Psoas muscle (tissue), 8 donors: ENCODE data around the gene CC2D2B. TPM values are rescaled to one million over a fixed set of nuclear protein-coding genes. Genes with fewer than 3 reads are reported as not detected.

Source experiments
- ATAC-seq, 4 donors: fragments of 200-7000 bp; cut with Tn5 transposase; one replicate each; pipeline ENCODE4 v1.9.1; 2020; ENCODE audit warnings: moderate library complexity in 3 of 4, mild to moderate bottlenecking in 2 of 4
- DNase-seq, 2 donors: peaks; one replicate each; pipeline ENCODE4 v3.0.0-alpha.2; 2020
- H3K27ac ChIP-seq: fragments of 200-600 bp; one replicate; pipeline ENCODE4 v1.8.0; 2022
- H3K27me3 ChIP-seq, 3 donors: fragments of 200-600 bp in 1 of 3; one replicate each; pipeline versions ENCODE4 v1.6.1 to v1.8.0; 2013 to 2022; ENCODE audit warnings: low read length in 2 of 3, mild to moderate bottlenecking in 2 of 3, moderate library complexity in 1 of 3; ENCODE audit not compliant: insufficient read depth in 3 of 3
- H3K36me3 ChIP-seq, 2 donors: fragments of 200-600 bp in 1 of 2; one replicate each; pipeline versions ENCODE4 v1.6.1 to v1.8.0; 2013 to 2022; ENCODE audit warnings: low read depth in 1 of 2, mild to moderate bottlenecking in 1 of 2, moderate library complexity in 1 of 2; ENCODE audit not compliant: insufficient read depth in 1 of 2
- H3K4me1 ChIP-seq: fragments of 200-600 bp; one replicate; pipeline ENCODE4 v1.8.0; 2022
- H3K4me3 ChIP-seq: fragments of 200-600 bp; one replicate; pipeline ENCODE4 v1.8.0; 2022; ENCODE audit warnings: mild to moderate bottlenecking
- H3K9me3 ChIP-seq: fragments of 200-600 bp; one replicate; pipeline ENCODE4 v1.8.0; 2022
- WGBS, 3 donors: extraction: QIAGEN DNeasy Blood & Tissue Kit; methylation state at CpG; one replicate each; pipeline versions ENCODE4 v1.1.6 to v1.1.7; 2013; 5-methylcytosine and 5-hydroxymethylcytosine counted together
- intact Hi-C, 2 donors: fragments of 100-400 bp; cut with DNase I; formaldehyde crosslinking; loops; one replicate each; pipeline versions ENCODE4 v1.11.0 to v1.14.2; 2022
- polyA plus RNA-seq, 3 donors: library from polyadenylated mRNA; stranded (reverse); fragments of 200-250 nt; gene quantifications; one replicate each; pipeline ENCODE4 v1.2.3, GENCODE V29; 2013
- total RNA-seq, 4 donors: library from RNA; stranded (reverse); fragmentation: NEBNext Ultra II Directional in 2 of 4; extraction: Animal tissue kit (Norgen Biotek cat#: 25700) in 2 of 4; gene quantifications; one replicate each; pipeline versions ENCODE4 v1.2.1 to v1.2.4, GENCODE V29; 2021 to 2023
- TF ChIP-seq, protein P1 (sequence below): fragments of 200-600 bp; IDR thresholded peaks from one replicate; pipeline ENCODE4 v1.8.0; 2022; ENCODE audit warnings: antibody characterized with exemption
- donor health status: healthy with polysubstance abuse.
- donor health status: DM: no; HTN: no; CAD: no; lungs with moderate emphysema.
- donor health status: Bipolar disorder and iron deficiency.
- donor health status: healthy.
- donor health status: DM: yes; HTN: yes; CAD: no.
- donor health status: DM: no; HTN: no; CAD: no.
- donor health status: DM: no; HTN: no; CAD: no.
- donor health status: DM: yes; HTN: yes; CAD: no.

Gene CC2D2B
- total and polyA plus RNA-seq, 7 donors: 0.07 to 0.32 (median 0.18) TPM

- intact Hi-C loops: loop anchor here in 1 of 2 donors (10.0 kb wide), 1 partner anchor 500 kb away; no protein-coding TSS in a partner anchor
- DNase-seq: no peak
- Histone ChIP-seq H3K27me3 (no peaks in the 10 kb centered on the region), H3K4me3 (no peak overlapping the region), H3K9me3 (no peaks in the 10 kb centered on the region), H3K36me3 (peaks cover 12 to 17% of the 10 kb centered on the region in 2 donors), H3K4me1 (no peaks in the 10 kb centered on the region), H3K27ac (no peak overlapping the region)
- peak in 3 of 4 donors; percentile 56 to 74 (median 66) for ATAC-seq
- 44 to 50% (median 45%) methylated on average over 7 of the region's 7 CpGs for WGBS, 3 donors
- TF ChIP-seq, protein P1, sequence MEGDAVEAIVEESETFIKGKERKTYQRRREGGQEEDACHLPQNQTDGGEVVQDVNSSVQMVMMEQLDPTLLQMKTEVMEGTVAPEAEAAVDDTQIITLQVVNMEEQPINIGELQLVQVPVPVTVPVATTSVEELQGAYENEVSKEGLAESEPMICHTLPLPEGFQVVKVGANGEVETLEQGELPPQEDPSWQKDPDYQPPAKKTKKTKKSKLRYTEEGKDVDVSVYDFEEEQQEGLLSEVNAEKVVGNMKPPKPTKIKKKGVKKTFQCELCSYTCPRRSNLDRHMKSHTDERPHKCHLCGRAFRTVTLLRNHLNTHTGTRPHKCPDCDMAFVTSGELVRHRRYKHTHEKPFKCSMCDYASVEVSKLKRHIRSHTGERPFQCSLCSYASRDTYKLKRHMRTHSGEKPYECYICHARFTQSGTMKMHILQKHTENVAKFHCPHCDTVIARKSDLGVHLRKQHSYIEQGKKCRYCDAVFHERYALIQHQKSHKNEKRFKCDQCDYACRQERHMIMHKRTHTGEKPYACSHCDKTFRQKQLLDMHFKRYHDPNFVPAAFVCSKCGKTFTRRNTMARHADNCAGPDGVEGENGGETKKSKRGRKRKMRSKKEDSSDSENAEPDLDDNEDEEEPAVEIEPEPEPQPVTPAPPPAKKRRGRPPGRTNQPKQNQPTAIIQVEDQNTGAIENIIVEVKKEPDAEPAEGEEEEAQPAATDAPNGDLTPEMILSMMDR: peak; percentile 48
These were observed 42.6 kb upstream of the CC2D2B start for GRCh38 chr10:95864906-95865813.

DNA sequence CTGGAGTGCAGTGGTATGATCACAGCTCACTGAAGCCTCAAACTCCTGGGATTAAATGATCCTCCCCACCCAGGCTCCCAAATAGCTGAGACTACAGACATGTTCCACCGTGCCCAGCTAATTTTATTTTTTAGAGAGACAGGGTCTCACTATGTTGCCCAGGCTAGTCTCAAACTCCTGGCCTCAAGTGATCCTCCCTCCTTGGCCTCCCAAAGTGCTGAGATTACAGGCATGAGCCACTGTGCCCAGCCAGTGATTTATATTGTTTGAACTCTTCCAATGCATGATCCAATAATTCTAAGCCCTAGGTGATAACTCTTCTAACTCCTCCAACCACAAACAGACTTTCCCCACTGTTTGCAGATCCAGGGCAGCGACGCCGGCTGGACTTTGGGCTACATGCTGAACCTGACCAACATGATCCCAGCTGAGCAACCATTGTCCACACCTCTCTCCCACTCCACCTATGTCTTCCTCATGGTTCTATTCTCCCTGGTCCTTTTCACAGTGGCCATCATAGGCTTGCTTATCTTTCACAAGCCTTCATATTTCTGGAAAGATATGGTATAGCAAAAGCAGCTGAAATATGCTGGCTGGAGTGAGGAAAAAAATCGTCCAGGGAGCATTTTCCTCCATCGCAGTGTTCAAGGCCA lies 41.8 kb upstream of the CC2D2B start:
- no peaks in the 10 kb centered on the region for H3K9me3 ChIP-seq
- TF ChIP-seq, protein P1: no peak
- H3K27me3 ChIP-seq: no peaks in the 10 kb centered on the region
- DNase-seq (no peak), ATAC-seq (no peak)
- intact Hi-C loops: loop anchor here in 1 of 2 donors (10.0 kb wide), 1 partner anchor 501 kb away; no protein-coding TSS in a partner anchor
- no peak overlapping the region for H3K27ac ChIP-seq
- H3K36me3 ChIP-seq: peaks cover 12 to 24% of the 10 kb centered on the region in 2 donors
- H3K4me1 ChIP-seq: no peaks in the 10 kb centered on the region
- WGBS, 3 donors: 85 to 87% (median 86%) methylated on average over 6 of the region's 6 CpGs
- no peak overlapping the region for H3K4me3 ChIP-seq

- Histone ChIP-seq H3K27ac (no peak overlapping the region), H3K4me3 (no peak overlapping the region), H3K9me3 (no peaks in the 10 kb centered on the region), H3K36me3 (peaks cover 14 to 28% of the 10 kb centered on the region in 2 donors), H3K4me1 (no peaks in the 10 kb centered on the region), H3K27me3 (no peaks in the 10 kb centered on the region)
- WGBS, 3 donors: 79 to 88% (median 81%) methylated on average over 2 of the region's 2 CpGs
- TF ChIP-seq, protein P1: no peak
- DNase-seq (no peak), ATAC-seq (no peak)
- intact Hi-C loops: loop anchor here in 1 of 2 donors (10.0 kb wide), 1 partner anchor 502 kb away; no protein-coding TSS in a partner anchor
These were observed 41.3 kb upstream of the CC2D2B start for GRCh38 chr10:95866467-95866842.

DNA sequence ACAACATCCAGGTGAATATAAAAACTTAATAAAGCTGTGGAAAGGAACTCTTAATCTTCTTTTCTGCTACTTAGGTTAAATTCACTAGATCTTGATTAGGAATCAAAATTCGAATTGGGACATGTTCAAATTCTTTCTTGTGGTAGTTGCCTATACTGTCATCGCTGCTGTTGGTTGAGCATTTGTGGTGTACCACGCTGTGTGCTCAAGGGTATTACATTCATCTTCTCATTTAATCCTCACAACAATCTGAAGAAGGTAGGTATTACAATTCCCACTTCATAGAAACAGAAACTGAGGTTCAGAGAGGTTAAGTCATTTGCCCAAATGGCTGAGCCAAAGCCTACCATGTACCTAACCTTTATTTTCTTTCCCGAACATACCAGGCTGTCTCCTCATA lies 39.9 kb upstream of the CC2D2B start:
- WGBS, 3 donors: 93 to 96% (median 93%) methylated on average over 4 of the region's 4 CpGs
- ATAC-seq: no peak

More for the DNA sequence above, 39.9 kb upstream of the CC2D2B start:
- no peak overlapping the region for H3K4me3 ChIP-seq
- H3K27me3 ChIP-seq: no peaks in the 10 kb centered on the region
- intact Hi-C loops: loop anchor here in 1 of 2 donors (10.0 kb wide), 1 partner anchor 503 kb away; no protein-coding TSS in a partner anchor
- H3K36me3 ChIP-seq: peaks cover 23 to 40% of the 10 kb centered on the region in 2 donors
- DNase-seq: no peak
- H3K27ac ChIP-seq: no peak overlapping the region
- no peaks in the 10 kb centered on the region for H3K4me1 ChIP-seq
- TF ChIP-seq, protein P1: no peak
- no peaks in the 10 kb centered on the region for H3K9me3 ChIP-seq
